Lung (tissue), 12 donors: ENCODE results near the gene TMF1. TPM values are rescaled to one million over a fixed set of nuclear protein-coding genes. Genes with fewer than 3 reads are reported as not detected.
A peak's percentile ranks its signal among the peaks of the same experiment; 100 is the strongest.

Experiments
- ATAC-seq: fragments of 200-7000 bp; cut with Tn5 transposase; one replicate; pipeline ENCODE4 v1.9.1; 2020; ENCODE audit warnings: moderate number of reproducible peaks; ENCODE audit not compliant: insufficient read depth, low FRiP score
- DNase-seq, 3 donors: peaks; one replicate each; pipeline ENCODE4 v3.0.0-alpha.2; 2013 to 2017
- H3K27ac ChIP-seq, 2 donors: one replicate each; pipeline ENCODE4 v1.5.1; 2013; ENCODE audit warnings: mild to moderate bottlenecking in 2 of 2, moderate library complexity in 2 of 2, control low read depth in 1 of 2, inconsistent platforms in 1 of 2, low read depth in 1 of 2, low read length in 1 of 2
- H3K27me3 ChIP-seq, 3 donors: one replicate each; pipeline ENCODE4 v1.5.1; 2013; ENCODE audit warnings: low read length in 2 of 3; ENCODE audit not compliant: control insufficient read depth in 3 of 3, insufficient read depth in 3 of 3
- H3K36me3 ChIP-seq, 4 donors: one replicate each; pipeline ENCODE4 v1.5.1; 2013; ENCODE audit warnings: low read length in 4 of 4, mild to moderate bottlenecking in 1 of 4, moderate library complexity in 1 of 4; ENCODE audit not compliant: control insufficient read depth in 4 of 4, insufficient read depth in 4 of 4
- H3K4me1 ChIP-seq, 5 donors: one replicate each; pipeline ENCODE4 v1.5.1; 2013; ENCODE audit warnings: low read length in 5 of 5, mild to moderate bottlenecking in 2 of 5, moderate library complexity in 1 of 5; ENCODE audit not compliant: control insufficient read depth in 5 of 5, insufficient read depth in 5 of 5
- H3K4me3 ChIP-seq: one replicate; pipeline ENCODE4 v1.5.1; 2013; ENCODE audit warnings: mild to moderate bottlenecking, control low read depth, moderate library complexity
- H3K9ac ChIP-seq, 2 donors: one replicate each; pipeline ENCODE4 v1.5.1; 2013; ENCODE audit warnings: low read length in 2 of 2, control low read depth in 1 of 2; ENCODE audit not compliant: insufficient read depth in 1 of 2
- H3K9me3 ChIP-seq, 4 donors: one replicate each; pipeline ENCODE4 v1.5.1; 2013; ENCODE audit warnings: low read length in 3 of 4, mild to moderate bottlenecking in 1 of 4, moderate library complexity in 1 of 4; ENCODE audit not compliant: control insufficient read depth in 4 of 4, insufficient read depth in 3 of 4
- WGBS, 2 donors: extraction: QIAGEN DNeasy Blood & Tissue Kit; methylation state at CpG; one replicate each; pipeline ENCODE4 v1.1.7; 2013; 5-methylcytosine and 5-hydroxymethylcytosine counted together
- polyA plus RNA-seq, 2 donors: library from polyadenylated mRNA; stranded (reverse); fragments of 200-250 nt; gene quantifications; one replicate each; pipeline ENCODE4 v1.2.1, GENCODE V29; 2013
- total RNA-seq, 2 donors: library from RNA; depleted of rRNA in 1 of 2; stranded (reverse); fragments of >200 nt in 1 of 2; gene quantifications; one replicate each; pipeline ENCODE4 v1.2.1, GENCODE V29; 2014 to 2021
- TF ChIP-seq, protein P1 (sequence below): IDR thresholded peaks from 2 replicates; pipeline ENCODE4 v1.5.1; 2012; ENCODE audit warnings: mild to moderate bottlenecking; ENCODE audit errors: control extremely low read depth, extremely low read depth
- donor health status: control.
- donor health status: control.
- donor health status: Bipolar disorder and iron deficiency.
- donor health status: healthy.
- donor health status: DM: yes; HTN: yes; CAD: no.

The TMF1 gene
- total and polyA plus RNA-seq, 4 donors, result 9.6 to 84.3 (median 26.1) TPM

GRCh38 chr3:69094467-69095205, 42.5 kb upstream of the TMF1 start:
- 34 to 47% methylated on average over 8 of the region's 8 CpGs for WGBS, 2 donors
- H3K27ac ChIP-seq, result peak overlapping the region; percentile 41 to 59
- H3K4me3 ChIP-seq, result no peak overlapping the region
- peaks cover 0 to 9% (median 3%) of the 10 kb centered on the region in 4 donors for H3K36me3 ChIP-seq
- H3K9me3 ChIP-seq, result no peaks in the 10 kb centered on the region
- ATAC-seq, result peak; percentile 23
- H3K27me3 ChIP-seq, result no peaks in the 10 kb centered on the region
- TF ChIP-seq, protein P1, sequence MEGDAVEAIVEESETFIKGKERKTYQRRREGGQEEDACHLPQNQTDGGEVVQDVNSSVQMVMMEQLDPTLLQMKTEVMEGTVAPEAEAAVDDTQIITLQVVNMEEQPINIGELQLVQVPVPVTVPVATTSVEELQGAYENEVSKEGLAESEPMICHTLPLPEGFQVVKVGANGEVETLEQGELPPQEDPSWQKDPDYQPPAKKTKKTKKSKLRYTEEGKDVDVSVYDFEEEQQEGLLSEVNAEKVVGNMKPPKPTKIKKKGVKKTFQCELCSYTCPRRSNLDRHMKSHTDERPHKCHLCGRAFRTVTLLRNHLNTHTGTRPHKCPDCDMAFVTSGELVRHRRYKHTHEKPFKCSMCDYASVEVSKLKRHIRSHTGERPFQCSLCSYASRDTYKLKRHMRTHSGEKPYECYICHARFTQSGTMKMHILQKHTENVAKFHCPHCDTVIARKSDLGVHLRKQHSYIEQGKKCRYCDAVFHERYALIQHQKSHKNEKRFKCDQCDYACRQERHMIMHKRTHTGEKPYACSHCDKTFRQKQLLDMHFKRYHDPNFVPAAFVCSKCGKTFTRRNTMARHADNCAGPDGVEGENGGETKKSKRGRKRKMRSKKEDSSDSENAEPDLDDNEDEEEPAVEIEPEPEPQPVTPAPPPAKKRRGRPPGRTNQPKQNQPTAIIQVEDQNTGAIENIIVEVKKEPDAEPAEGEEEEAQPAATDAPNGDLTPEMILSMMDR, result no peak
- H3K9ac ChIP-seq, result no peak overlapping the region
- DNase-seq, result no peak
- peaks cover 0 to 26% (median 8%) of the 10 kb centered on the region in 5 donors for H3K4me1 ChIP-seq

DNA sequence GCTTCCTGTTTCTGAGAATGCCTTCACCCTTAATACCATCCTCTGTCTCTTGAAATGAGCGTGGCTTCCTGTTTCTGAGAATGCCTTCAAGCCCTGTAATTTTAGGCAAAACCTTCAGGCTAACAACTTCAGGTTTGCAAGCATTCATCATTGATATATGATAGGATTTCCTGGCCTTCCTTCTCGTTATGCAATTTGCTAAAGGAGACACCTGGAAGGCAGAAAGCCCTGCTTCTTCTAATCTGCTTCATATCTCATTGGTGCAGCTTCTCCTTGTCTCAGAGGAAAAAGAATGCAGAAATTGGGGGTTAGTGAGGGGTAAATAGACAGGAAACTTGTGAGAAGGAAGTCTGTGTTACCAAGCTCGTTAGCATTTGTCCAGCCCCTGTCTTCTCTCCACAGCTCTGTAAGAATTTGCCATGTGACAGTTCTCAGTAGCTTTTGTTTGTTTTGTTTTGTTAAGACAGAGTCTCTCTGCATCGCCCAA, 39.9 kb upstream of the TMF1 start:
- H3K4me1 ChIP-seq, result peaks cover 3 to 37% (median 8%) of the 10 kb centered on the region in 5 donors

DNA sequence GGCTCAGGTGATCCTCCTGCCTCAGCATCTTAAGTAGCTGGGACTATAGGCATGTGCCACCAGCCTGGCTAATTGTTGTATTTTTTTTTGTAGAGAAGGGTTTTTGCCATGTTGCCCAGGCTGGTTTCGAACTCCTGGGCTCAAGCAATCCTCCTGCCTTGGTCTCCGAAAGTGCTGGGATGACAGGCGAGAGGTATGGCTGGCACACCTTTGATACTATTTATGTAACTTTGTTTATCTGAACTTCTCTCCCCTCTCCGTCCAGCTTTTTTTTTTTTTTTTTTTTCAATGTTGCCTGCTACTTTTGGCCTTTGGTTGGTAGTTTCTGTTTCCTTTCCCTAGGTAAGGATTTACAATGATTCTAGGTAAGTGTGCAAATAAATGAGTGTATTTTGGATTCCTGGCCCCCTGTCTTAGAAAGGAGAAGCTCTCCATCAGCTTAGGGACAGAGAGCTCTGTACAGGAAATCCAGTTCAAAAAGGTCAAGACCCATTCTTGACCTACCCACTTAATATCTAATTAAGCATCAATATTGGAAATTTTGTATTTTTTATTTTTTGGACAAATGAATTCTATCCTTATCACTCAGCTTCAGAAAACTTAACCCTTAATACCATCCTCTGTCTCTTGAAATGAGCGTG, 39.4 kb upstream of the TMF1 start:
- TF ChIP-seq, protein P1, result no peak
- no peak for DNase-seq
- H3K4me1 ChIP-seq, result peaks cover 3 to 40% (median 10%) of the 10 kb centered on the region in 5 donors
- H3K27ac ChIP-seq, result peak overlapping the region in 1 of 2 donors; percentile 78
- H3K27me3 ChIP-seq, result no peaks in the 10 kb centered on the region
- peaks cover 0 to 9% (median 3%) of the 10 kb centered on the region in 4 donors for H3K36me3 ChIP-seq
- no peak overlapping the region for H3K9ac ChIP-seq
- H3K4me3 ChIP-seq, result no peak overlapping the region
- no peak for ATAC-seq
- WGBS, 2 donors, result 46 to 53% methylated on average over 5 of the region's 5 CpGs
- H3K9me3 ChIP-seq, result no peaks in the 10 kb centered on the region

More for the DNA sequence above, 39.9 kb upstream of the TMF1 start:
- Histone ChIP-seq H3K27me3 (no peaks in the 10 kb centered on the region), H3K9me3 (no peaks in the 10 kb centered on the region), H3K27ac (peak overlapping the region in 1 of 2 donors; percentile 64), H3K4me3 (no peak overlapping the region), H3K36me3 (peaks cover 0 to 9% (median 3%) of the 10 kb centered on the region in 4 donors), H3K9ac (peak overlapping the region in 1 of 2 donors; percentile 61)
- 5 to 15% methylated on average over 4 of the region's 4 CpGs for WGBS, 2 donors
- ATAC-seq (no peak), DNase-seq (peak in 2 of 3 donors; percentile 22 to 35)
- TF ChIP-seq, protein P1, result no peak
